ENCODE measurements around the gene GALNT9. TPM values are rescaled to one million over a fixed set of nuclear protein-coding genes. Genes with fewer than 3 reads are reported as not detected.

Gene GALNT9
- total RNA-seq, 1 experiment from 2014 or later: 0.36 TPM

DNA sequence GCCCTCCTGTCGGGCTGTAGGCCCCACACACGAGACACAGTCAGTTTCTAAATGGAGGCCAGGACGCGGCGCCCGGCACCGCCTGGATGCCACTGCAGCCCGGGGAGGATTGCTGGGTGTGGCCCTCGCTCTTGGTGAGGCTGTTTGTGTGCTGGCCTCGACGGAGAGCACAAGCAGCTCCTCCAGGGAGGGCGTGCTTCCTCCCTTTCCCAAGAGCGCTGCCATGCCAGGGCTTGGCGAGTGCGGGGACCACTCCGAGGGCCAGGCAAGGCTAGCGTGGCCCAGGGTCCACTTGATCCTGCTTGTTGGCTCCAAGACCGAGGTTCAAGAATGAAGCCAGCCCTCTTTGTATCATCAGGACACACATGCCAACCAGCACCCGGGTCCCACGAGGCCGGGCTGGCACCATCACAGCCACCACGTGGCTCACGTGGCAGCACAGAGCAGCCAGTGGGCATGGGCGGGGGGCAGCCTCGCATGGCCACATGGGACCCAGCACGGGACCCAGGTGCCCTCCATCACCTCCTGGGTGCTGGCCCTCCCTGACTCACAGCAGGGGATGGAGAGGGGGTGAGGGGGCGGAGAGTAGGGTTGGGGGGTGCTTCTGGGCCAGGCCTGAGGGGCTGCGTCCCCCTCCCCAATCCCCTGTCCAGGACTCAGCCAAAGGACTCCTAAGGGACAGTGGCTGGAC, 113.9 kb downstream of the GALNT9 start:
- H3K27ac ChIP-seq: no peak overlapping the region
- H3K4me3 ChIP-seq: no peak overlapping the region
- H3K36me3 ChIP-seq: no peaks in the 10 kb centered on the region
- DNase-seq: no peak
- H3K27me3 ChIP-seq: no peaks in the 10 kb centered on the region
- no peaks in the 10 kb centered on the region for H3K9me3 ChIP-seq (replicated peaks)
- H3K4me1 ChIP-seq: peaks cover 5% of the 10 kb centered on the region; the same call in 1 of the 2 replicates

GRCh38 chr12:132214891-132215290, 114.5 kb downstream of the GALNT9 start:
- peaks cover 5% of the 10 kb centered on the region; the same call in 1 of the 2 replicates for H3K4me1 ChIP-seq
- H3K27me3 ChIP-seq: no peaks in the 10 kb centered on the region
- no peak overlapping the region for H3K27ac ChIP-seq
- no peaks in the 10 kb centered on the region for H3K9me3 ChIP-seq (replicated peaks)
- H3K4me3 ChIP-seq: no peak overlapping the region
- no peak for DNase-seq
- H3K36me3 ChIP-seq: no peaks in the 10 kb centered on the region

GRCh38 chr12:132214161-132214476, 115.3 kb downstream of the GALNT9 start:
- H3K36me3 ChIP-seq: no peaks in the 10 kb centered on the region
- peaks cover 4% of the 10 kb centered on the region; the same call in 1 of the 2 replicates for H3K4me1 ChIP-seq
- no peaks in the 10 kb centered on the region for H3K9me3 ChIP-seq (replicated peaks)
- DNase-seq: no peak
- H3K27me3 ChIP-seq: no peaks in the 10 kb centered on the region
- no peak overlapping the region for H3K4me3 ChIP-seq
- H3K27ac ChIP-seq: no peak overlapping the region

GRCh38 chr12:132213359-132214160, 115.8 kb downstream of the GALNT9 start:
- Histone ChIP-seq H3K9me3 (replicated peaks) (no peaks in the 10 kb centered on the region), H3K27ac (no peak overlapping the region), H3K36me3 (no peaks in the 10 kb centered on the region), H3K4me1 (no peaks in the 10 kb centered on the region), H3K4me3 (no peak overlapping the region), H3K27me3 (no peaks in the 10 kb centered on the region)
- no peak for DNase-seq

DNA sequence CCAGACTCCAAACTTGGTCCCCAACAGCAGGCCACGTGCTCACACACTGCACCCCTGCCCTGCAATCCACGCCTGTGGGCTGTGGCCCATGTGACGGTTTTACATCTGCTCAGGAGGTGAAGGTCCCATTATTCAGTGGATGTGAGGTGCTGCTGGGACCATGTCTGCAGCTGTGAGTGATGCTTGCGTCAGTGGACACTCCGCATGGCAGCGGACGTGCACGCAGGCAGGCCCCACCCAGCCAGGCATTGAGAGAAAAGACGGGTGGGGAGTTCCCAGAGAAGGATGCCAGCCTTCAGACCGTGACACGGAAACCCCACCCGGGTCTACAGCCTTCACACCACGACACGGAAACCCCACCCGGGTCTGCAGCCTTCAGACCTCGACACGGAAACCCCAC, 117.6 kb downstream of the GALNT9 start:
- H3K27me3 ChIP-seq: no peaks in the 10 kb centered on the region
- H3K36me3 ChIP-seq: no peaks in the 10 kb centered on the region
- no peak overlapping the region for H3K27ac ChIP-seq
- no peak for DNase-seq
- no peak overlapping the region for H3K4me3 ChIP-seq
- H3K9me3 ChIP-seq (replicated peaks): no peaks in the 10 kb centered on the region
- H3K4me1 ChIP-seq: no peaks in the 10 kb centered on the region

GRCh38 chr12:132211326-132211725, 118.1 kb downstream of the GALNT9 start:
- Histone ChIP-seq H3K27ac (no peak overlapping the region), H3K4me3 (no peak overlapping the region), H3K4me1 (no peaks in the 10 kb centered on the region), H3K36me3 (no peaks in the 10 kb centered on the region), H3K9me3 (replicated peaks) (no peaks in the 10 kb centered on the region), H3K27me3 (no peaks in the 10 kb centered on the region)
- no peak for DNase-seq

DNA sequence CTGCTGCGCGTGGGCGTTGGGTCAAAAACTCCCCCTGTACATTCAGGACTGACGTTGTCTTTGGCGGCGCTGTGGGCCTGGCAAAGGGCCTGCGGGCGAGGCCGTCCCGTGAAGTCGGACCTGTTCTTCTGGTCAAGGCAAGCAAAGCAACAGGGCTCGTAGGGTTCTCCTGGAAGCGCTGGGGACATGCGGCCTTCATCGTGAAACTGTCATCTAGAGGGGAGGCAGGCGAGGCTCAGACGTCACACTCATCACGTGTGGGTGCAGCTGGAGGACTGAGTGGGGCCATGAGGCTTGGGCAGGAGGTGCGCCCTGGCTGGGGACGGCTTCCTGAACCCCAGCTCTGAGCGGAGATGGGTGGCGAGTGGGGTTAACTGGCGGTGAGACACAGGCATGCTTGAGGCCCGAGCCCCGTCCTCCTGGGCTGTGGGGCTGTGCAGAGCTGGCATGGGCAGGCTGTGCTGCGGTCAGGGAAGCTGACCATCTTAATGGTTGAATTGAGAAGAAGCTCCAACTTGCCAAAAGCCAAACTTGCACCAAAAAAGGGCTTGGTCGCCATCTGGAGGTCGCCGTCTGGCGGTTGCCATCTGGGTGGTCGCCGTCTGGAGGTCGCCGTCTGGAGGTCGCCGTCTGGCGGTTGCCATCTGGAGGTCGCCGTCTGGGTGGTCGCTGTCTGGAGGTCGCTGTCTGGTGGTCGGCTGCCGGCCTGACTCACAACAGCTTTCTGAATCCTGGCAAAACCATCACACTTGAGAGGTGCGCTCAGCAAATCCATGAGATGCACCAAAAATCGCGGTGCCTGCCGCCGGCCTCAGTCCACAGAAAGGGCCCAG, 119.0 kb downstream of the GALNT9 start:
- no peaks in the 10 kb centered on the region for H3K36me3 ChIP-seq
- no peaks in the 10 kb centered on the region for H3K27me3 ChIP-seq
- no peak overlapping the region for H3K4me3 ChIP-seq
- H3K27ac ChIP-seq: no peak overlapping the region
- DNase-seq: no peak
- H3K9me3 ChIP-seq (replicated peaks): no peaks in the 10 kb centered on the region
- H3K4me1 ChIP-seq: no peaks in the 10 kb centered on the region

DNA sequence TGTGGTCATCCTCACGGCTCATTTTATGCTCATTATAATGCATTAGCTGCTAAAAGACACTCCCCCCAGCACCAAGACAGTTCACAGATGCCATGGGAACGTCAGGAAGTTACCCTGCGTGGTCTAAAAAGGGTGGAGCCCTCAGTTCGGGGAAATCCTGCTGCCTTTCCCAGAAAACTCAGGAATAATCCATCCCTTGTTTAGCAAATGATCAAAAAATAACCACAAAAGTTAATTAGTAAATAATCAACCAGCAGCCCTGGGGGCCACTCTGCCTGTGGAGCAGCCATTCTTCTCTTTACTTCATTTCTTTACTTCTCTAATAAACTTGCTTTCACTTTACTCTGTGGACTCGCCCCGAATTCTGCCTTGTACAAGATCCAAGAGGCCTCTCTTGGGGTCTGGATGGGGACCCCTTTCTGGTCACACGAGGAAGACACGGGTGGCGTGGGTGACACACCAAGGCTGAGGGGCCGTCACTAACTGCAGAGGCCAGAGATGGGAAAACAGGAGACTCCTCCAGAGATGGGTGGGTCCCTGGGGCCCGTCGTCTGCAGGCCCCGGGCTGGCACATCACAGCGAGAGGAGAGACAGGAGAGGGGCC, 119.7 kb downstream of the GALNT9 start:
- no peak for DNase-seq
- Histone ChIP-seq H3K36me3 (no peaks in the 10 kb centered on the region), H3K27me3 (no peaks in the 10 kb centered on the region), H3K27ac (no peak overlapping the region), H3K9me3 (replicated peaks) (no peaks in the 10 kb centered on the region), H3K4me3 (no peak overlapping the region), H3K4me1 (no peaks in the 10 kb centered on the region)

DNA sequence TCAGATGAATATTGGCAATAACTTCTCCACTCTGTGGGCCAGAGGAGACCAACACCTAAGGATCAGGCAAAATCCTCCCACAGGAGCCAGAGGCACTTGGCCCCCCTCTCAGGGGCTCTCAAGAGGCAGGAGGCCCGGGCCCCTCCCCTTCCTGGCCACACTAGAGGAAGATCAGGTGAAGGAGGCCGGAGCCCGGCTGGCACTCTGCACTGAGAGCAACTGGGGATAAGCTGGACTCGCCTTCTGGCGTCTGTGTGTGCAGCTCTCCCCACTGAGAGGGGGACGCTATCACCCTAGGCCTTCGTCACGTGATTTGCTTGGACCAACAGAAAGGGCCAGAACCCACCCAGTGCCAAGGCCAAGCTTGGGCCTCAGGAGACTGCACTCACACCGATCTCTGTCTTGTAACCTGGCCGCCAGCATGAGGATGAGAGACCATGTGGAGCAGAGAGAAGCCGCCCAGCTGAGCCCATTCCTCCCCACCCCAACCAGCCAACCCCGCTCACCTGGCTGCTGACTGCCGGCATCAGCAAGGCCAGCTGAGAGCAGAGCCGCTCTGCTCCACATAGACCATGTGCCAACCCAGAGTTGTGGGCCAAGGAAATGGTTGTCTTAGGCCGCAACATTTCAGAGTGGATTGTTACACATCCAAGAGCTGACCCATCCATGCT, 121.1 kb downstream of the GALNT9 start:
- H3K9me3 ChIP-seq (replicated peaks): no peaks in the 10 kb centered on the region
- no peak overlapping the region for H3K4me3 ChIP-seq
- H3K27ac ChIP-seq: no peak overlapping the region
- no peaks in the 10 kb centered on the region for H3K27me3 ChIP-seq
- no peaks in the 10 kb centered on the region for H3K4me1 ChIP-seq
- no peak for DNase-seq
- no peaks in the 10 kb centered on the region for H3K36me3 ChIP-seq

- H3K27ac ChIP-seq: no peak overlapping the region
- no peaks in the 10 kb centered on the region for H3K36me3 ChIP-seq
- H3K4me1 ChIP-seq: no peaks in the 10 kb centered on the region
- DNase-seq: no peak
- no peaks in the 10 kb centered on the region for H3K27me3 ChIP-seq
- H3K9me3 ChIP-seq (replicated peaks): no peaks in the 10 kb centered on the region
- H3K4me3 ChIP-seq: no peak overlapping the region
Measured at GRCh38 chr12:132207083-132207775, 122.2 kb downstream of the GALNT9 start.

DNA sequence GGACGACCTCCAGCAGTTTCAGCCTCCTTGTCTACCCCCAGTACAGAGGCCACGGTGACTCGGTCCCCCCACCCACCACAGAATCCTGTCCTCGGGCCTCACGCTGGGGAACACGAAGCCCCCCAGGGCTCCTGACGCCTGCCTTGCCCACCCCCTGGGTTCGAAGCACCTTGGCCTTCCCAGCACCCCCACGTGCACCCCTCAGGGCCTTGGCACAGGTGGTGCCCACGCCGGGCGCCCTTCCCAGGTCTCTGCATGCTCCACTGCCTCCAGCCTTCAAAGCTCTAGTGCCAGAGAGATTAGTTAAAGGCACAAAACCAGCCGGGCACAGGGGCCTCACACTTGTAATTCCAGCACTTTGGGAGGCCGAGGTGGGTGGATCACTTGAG, 123.3 kb downstream of the GALNT9 start:
- DNase-seq: no peak
- H3K4me1 ChIP-seq: no peaks in the 10 kb centered on the region
- H3K9me3 ChIP-seq (replicated peaks): no peaks in the 10 kb centered on the region
- H3K27me3 ChIP-seq: no peaks in the 10 kb centered on the region
- H3K27ac ChIP-seq: no peak overlapping the region
- H3K4me3 ChIP-seq: no peak overlapping the region
- H3K36me3 ChIP-seq: no peaks in the 10 kb centered on the region

DNA sequence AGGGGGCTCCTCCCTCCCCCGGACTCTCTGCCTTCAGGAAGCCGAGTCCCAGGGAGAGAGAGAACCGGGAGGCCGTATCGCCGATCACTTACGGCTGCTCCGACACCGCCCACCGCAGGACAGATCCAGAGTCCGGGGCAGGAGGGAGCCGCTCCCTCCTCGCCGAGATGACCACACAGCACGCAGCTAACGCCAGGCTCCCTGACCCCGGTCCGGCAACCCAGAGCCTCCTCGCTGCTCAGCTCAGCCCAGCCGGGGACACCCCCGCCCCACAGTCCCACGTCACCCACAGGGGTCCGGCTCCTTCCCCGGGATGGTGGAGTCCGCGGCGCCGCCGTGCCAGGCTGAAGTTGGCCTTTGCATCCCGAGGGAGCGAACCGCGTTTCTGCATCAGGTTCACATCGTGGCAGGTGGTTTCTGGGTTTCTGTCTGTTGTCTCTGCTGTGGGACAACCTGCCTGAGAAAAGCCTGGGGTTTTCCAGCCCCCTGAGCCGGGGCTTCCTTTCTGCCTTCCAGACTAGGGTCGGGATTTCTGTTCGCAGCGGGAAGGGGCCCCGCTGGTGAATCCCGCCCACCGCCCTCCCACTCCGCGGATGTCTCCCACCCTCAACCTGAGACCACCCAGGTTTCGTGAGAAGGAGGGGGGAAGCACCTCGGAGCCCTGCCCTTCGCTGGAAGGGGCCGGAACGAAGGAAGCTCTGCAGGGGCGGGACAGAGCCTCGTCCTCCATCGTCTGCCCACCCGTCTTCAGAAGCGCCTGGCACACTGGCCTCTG, 123.9 kb downstream of the GALNT9 start:
- Histone ChIP-seq H3K27me3 (no peaks in the 10 kb centered on the region), H3K9me3 (replicated peaks) (no peaks in the 10 kb centered on the region), H3K36me3 (no peaks in the 10 kb centered on the region), H3K4me3 (no peak overlapping the region), H3K4me1 (no peaks in the 10 kb centered on the region), H3K27ac (no peak overlapping the region)
- no peak for DNase-seq

GRCh38 chr12:132204793-132205270, 124.6 kb downstream of the GALNT9 start:
- DNase-seq: no peak
- H3K9me3 ChIP-seq (replicated peaks): no peaks in the 10 kb centered on the region
- no peak overlapping the region for H3K4me3 ChIP-seq
- no peaks in the 10 kb centered on the region for H3K27me3 ChIP-seq
- H3K36me3 ChIP-seq: no peaks in the 10 kb centered on the region
- H3K27ac ChIP-seq: no peak overlapping the region
- H3K4me1 ChIP-seq: no peaks in the 10 kb centered on the region
